Naive thymus-derived CD4-positive, alpha-beta T cell (primary cell): ENCODE data around the gene CXorf38. TPM values are rescaled to one million over a fixed set of nuclear protein-coding genes. Genes with fewer than 3 reads are reported as not detected.
A peak's percentile ranks its signal among the peaks of the same experiment; 100 is the strongest.

ENCODE experiments used
- ATAC-seq: fragments of 150-1000 bp; cut with Tn5 transposase; 2 replicates; pipeline ENCODE4 v1.10.0; 2021; ENCODE audit warnings: mild to moderate bottlenecking, moderate library complexity
- CTCF ChIA-PET: fragments of 350-600 bp; sonication (Branson Sonifier 250); formaldehyde crosslinking; loops from one replicate; lab custom pipeline; 2021; ENCODE audit warnings: antibody characterized with exemption; lab: Charles Lee
- POLR2A ChIA-PET: fragments of 350-600 bp; sonication (Branson Sonifier 250); formaldehyde crosslinking; loops from one replicate; lab custom pipeline; 2021; ENCODE audit warnings: antibody characterized with exemption, inconsistent platforms; lab: Charles Lee
- DNase-seq, 9 donors: peaks; one replicate each; pipeline versions ENCODE4 v3.0.0 to v3.0.0-alpha.2; 2020 to 2022; ENCODE audit warnings: mixed read lengths in 1 of 9
- H3K27ac ChIP-seq: one replicate; pipeline ENCODE4 v1.7.0; 2013; ENCODE audit warnings: mild to moderate bottlenecking, low read depth, low read length, moderate library complexity
- H3K27me3 ChIP-seq, 2 donors: one replicate each; pipeline ENCODE4 v1.7.0; 2013; ENCODE audit warnings: low read length in 2 of 2, mild to moderate bottlenecking in 2 of 2, moderate library complexity in 2 of 2; ENCODE audit not compliant: control insufficient read depth in 2 of 2, insufficient read depth in 2 of 2
- H3K36me3 ChIP-seq, 3 experiments: 1 replicate in 2 of 3; 2 replicates in 1 of 3; pipeline ENCODE4 v1.7.0; 2013; ENCODE audit warnings: low read length in 3 of 3, mild to moderate bottlenecking in 3 of 3, moderate library complexity in 1 of 3; ENCODE audit not compliant: insufficient read depth in 3 of 3, control insufficient read depth in 2 of 3
- H3K4me1 ChIP-seq, 2 donors: one replicate each; pipeline ENCODE4 v1.7.0; 2013; ENCODE audit warnings: low read length in 2 of 2, mild to moderate bottlenecking in 2 of 2, moderate library complexity in 1 of 2; ENCODE audit not compliant: control insufficient read depth in 2 of 2, insufficient read depth in 2 of 2
- H3K4me3 ChIP-seq: 2 replicates; pipeline ENCODE4 v1.7.0; 2013; ENCODE audit warnings: mild to moderate bottlenecking, low read length
- H3K9me3 ChIP-seq, 3 experiments: 1 replicate in 2 of 3; 2 replicates in 1 of 3; pipeline ENCODE4 v1.7.0; 2013; ENCODE audit warnings: low read length in 3 of 3; ENCODE audit not compliant: control insufficient read depth in 2 of 3
- H3K27ac Mint-ChIP-seq, 9 donors: one replicate each; pipeline ENCODE4 v1.8.0; 2020 to 2022; ENCODE audit warnings: mixed read lengths in 9 of 9, mild to moderate bottlenecking in 8 of 9, moderate library complexity in 5 of 9, inconsistent platforms in 2 of 9
- H3K27me3 Mint-ChIP-seq, 5 donors: one replicate each; pipeline ENCODE4 v1.8.0; 2021 to 2022; ENCODE audit warnings: mixed read lengths in 5 of 5, mild to moderate bottlenecking in 1 of 5
- H3K36me3 Mint-ChIP-seq, 5 donors: one replicate each; pipeline ENCODE4 v1.8.0; 2020 to 2022; ENCODE audit warnings: mixed read lengths in 5 of 5, mild to moderate bottlenecking in 3 of 5, inconsistent platforms in 1 of 5
- H3K4me1 Mint-ChIP-seq, 7 donors: one replicate each; pipeline ENCODE4 v1.8.0; 2020 to 2022; ENCODE audit warnings: mixed read lengths in 7 of 7, mild to moderate bottlenecking in 3 of 7, inconsistent platforms in 1 of 7
- H3K4me3 Mint-ChIP-seq, 10 donors: one replicate each; pipeline ENCODE4 v1.8.0; 2020 to 2022; ENCODE audit warnings: mild to moderate bottlenecking in 10 of 10, mixed read lengths in 10 of 10, moderate library complexity in 6 of 10, inconsistent platforms in 2 of 10
- H3K9me3 Mint-ChIP-seq, 11 donors: one replicate each; pipeline ENCODE4 v1.8.0; 2020 to 2022; ENCODE audit warnings: mixed read lengths in 11 of 11, mild to moderate bottlenecking in 4 of 11, inconsistent platforms in 1 of 11, moderate library complexity in 1 of 11
- intact Hi-C, 2 donors: fragments of 100-400 bp; cut with micrococcal nuclease; formaldehyde crosslinking; loops; one replicate each; pipeline ENCODE4 v1.15.1; 2023
- polyA plus RNA-seq, 2 donors: library from polyadenylated mRNA; unstranded; fragments of 300-500 nt; fragmentation: Illumina TruSeq; gene quantifications; one replicate each; pipeline ENCODE4 v1.2.3, GENCODE V29; 2021
- total RNA-seq, 6 experiments: library from RNA in 5 of 6; stranded (reverse) in 5 of 6; gene quantifications; 1 replicate in 5 of 6; 2 replicates in 1 of 6; pipeline ENCODE4 v1.2.3 and lab custom pipeline; 2021 to 2026

Gene CXorf38
- total and polyA plus RNA-seq, 7 experiments from 2014 or later: 15.0 to 34.8 (median 23.8) TPM

GRCh38 chrX:40653535-40653934 is 6.2 kb upstream of the CXorf38 start:
- Histone ChIP-seq H3K27ac (no peak overlapping the region), H3K4me3 (no peak overlapping the region), H3K27me3 (no peaks in the 10 kb centered on the region), H3K9me3 (no peaks in the 10 kb centered on the region), H3K36me3 (peaks cover 0 to 25% (median 0%) of the 10 kb centered on the region in 3 experiments), H3K4me1 (no peaks in the 10 kb centered on the region)
- Mint-ChIP-seq H3K4me3 (no peak overlapping the region), H3K36me3 (peaks cover 0 to 20% (median 0%) of the 10 kb centered on the region in 5 donors), H3K9me3 (no peaks in the 10 kb centered on the region), H3K27ac (no peak overlapping the region), H3K4me1 (peaks cover 0 to 6% (median 4%) of the 10 kb centered on the region in 7 donors), H3K27me3 (no peaks in the 10 kb centered on the region)
- DNase-seq (no peak), ATAC-seq (no peak)
- POLR2A ChIA-PET: interaction anchor here (0.6 kb wide), 2 partner anchors 279 to 444 kb away, joined by 3 read pairs; no protein-coding TSS in a partner anchor
- intact Hi-C loops: no loop called here
- CTCF ChIA-PET: interaction anchor here (0.8 to 5.1 kb wide), 4 partner anchors 11 to 528 kb away, joined by 3 to 37 read pairs (median 3); no protein-coding TSS in a partner anchor

GRCh38 chrX:40652664-40653063 is 5.3 kb upstream of the CXorf38 start:
- Histone ChIP-seq H3K27me3 (no peaks in the 10 kb centered on the region), H3K4me1 (peaks cover 3 to 5% of the 10 kb centered on the region in 2 donors), H3K9me3 (no peaks in the 10 kb centered on the region), H3K27ac (no peak overlapping the region), H3K36me3 (peaks cover 0 to 24% (median 0%) of the 10 kb centered on the region in 3 experiments), H3K4me3 (no peak overlapping the region)
- Mint-ChIP-seq H3K4me1 (peaks cover 0 to 12% (median 5%) of the 10 kb centered on the region in 7 donors), H3K27me3 (no peaks in the 10 kb centered on the region), H3K9me3 (no peaks in the 10 kb centered on the region), H3K36me3 (peaks cover 0 to 20% (median 0%) of the 10 kb centered on the region in 5 donors), H3K27ac (peak overlapping the region in 2 of 9 donors; percentile 59 to 69), H3K4me3 (no peak overlapping the region)
- no peak for DNase-seq
- ChIA-PET POLR2A (interaction anchor here (0.6 kb wide), 1 partner anchor 444 kb away, joined by 3 read pairs; no protein-coding TSS in a partner anchor), CTCF (interaction anchor here (1.1 to 5.1 kb wide), 5 partner anchors 65 to 528 kb away, joined by 3 to 37 read pairs (median 3); no protein-coding TSS in a partner anchor)
- no peak for ATAC-seq
- intact Hi-C loops: no loop called here

- Histone ChIP-seq H3K27me3 (no peaks in the 10 kb centered on the region), H3K36me3 (peaks cover 0 to 15% (median 0%) of the 10 kb centered on the region in 3 experiments), H3K9me3 (no peaks in the 10 kb centered on the region), H3K4me3 (no peak overlapping the region), H3K27ac (no peak overlapping the region), H3K4me1 (peaks cover 3 to 6% of the 10 kb centered on the region in 2 donors)
- peaks cover 0 to 16% (median 0%) of the 10 kb centered on the region in 5 donors for H3K36me3 Mint-ChIP-seq
- POLR2A ChIA-PET: interaction anchor here (0.6 to 1.3 kb wide), 4 partner anchors 35 to 475 kb away, joined by 3 to 4 read pairs (median 4); no protein-coding TSS in a partner anchor
- CTCF ChIA-PET: interaction anchor here (0.6 to 5.1 kb wide), 16 partner anchors 12 to 487 kb away, joined by 3 to 37 read pairs (median 3); partner anchors contain the start of gene ATP6AP2
- H3K27me3 Mint-ChIP-seq: no peaks in the 10 kb centered on the region
- H3K4me1 Mint-ChIP-seq: peaks cover 0 to 17% (median 5%) of the 10 kb centered on the region in 7 donors
- peak; percentile 35 for ATAC-seq
- H3K4me3 Mint-ChIP-seq: no peak overlapping the region
- intact Hi-C loops: loop anchor here (1.0 to 2.0 kb wide), 6 partner anchors 107 to 602 kb away; no protein-coding TSS in a partner anchor
- H3K27ac Mint-ChIP-seq: peak overlapping the region in 8 of 9 donors; percentile 3 to 68 (median 21)
- peak; percentile 27 to 83 (median 66) for DNase-seq
- H3K9me3 Mint-ChIP-seq: no peaks in the 10 kb centered on the region
These were observed 4.4 kb upstream of the CXorf38 start for GRCh38 chrX:40651620-40652223.

GRCh38 chrX:40646489-40647306 is 663 bp downstream of the CXorf38 start:
- peaks cover 3 to 19% of the 10 kb centered on the region in 2 donors for H3K4me1 ChIP-seq
- peak in 3 of 9 donors; percentile 5 to 47 (median 34) for DNase-seq
- Mint-ChIP-seq H3K27me3 (no peaks in the 10 kb centered on the region), H3K4me3 (peak overlapping the region; percentile 89 to 96 (median 94)), H3K36me3 (peaks cover 3 to 23% (median 16%) of the 10 kb centered on the region in 5 donors), H3K4me1 (peaks cover 25 to 57% (median 37%) of the 10 kb centered on the region in 7 donors), H3K27ac (peak overlapping the region; percentile 84 to 98 (median 91)), H3K9me3 (no peaks in the 10 kb centered on the region)
- peak overlapping the region; percentile 89 for H3K27ac ChIP-seq
- intact Hi-C loops: loop anchor here (1.0 to 10.0 kb wide), 12 partner anchors 66 to 1842 kb away; partner anchors contain the start of genes ATP6AP2 (in 2 of the 2), BCOR (in 1 of the 2), DDX3X (in 1 of the 2) and MED14 (in 1 of the 2)
- peak overlapping the region; percentile 73 for H3K4me3 ChIP-seq
- no peaks in the 10 kb centered on the region for H3K9me3 ChIP-seq
- peaks cover 0 to 9% (median 0%) of the 10 kb centered on the region in 3 experiments for H3K36me3 ChIP-seq
- ChIA-PET CTCF (interaction anchor here (0.8 kb wide), 1 partner anchor 469 kb away, joined by 3 read pairs; no protein-coding TSS in a partner anchor), POLR2A (interaction anchor here (1.1 to 2.3 kb wide), 2 partner anchors 64 to 88 kb away, joined by 3 to 9 read pairs; partner anchors contain the start of gene MED14)
- H3K27me3 ChIP-seq: no peaks in the 10 kb centered on the region
- ATAC-seq: peak; percentile 25

- no peaks in the 10 kb centered on the region for H3K27me3 Mint-ChIP-seq
- peaks cover 3 to 19% of the 10 kb centered on the region in 2 donors for H3K4me1 ChIP-seq
- CTCF ChIA-PET: no interaction called here
These were observed 2.5 kb downstream of the CXorf38 start for GRCh38 chrX:40644821-40645358.

More at GRCh38 chrX:40644821-40645358, 2.5 kb downstream of the CXorf38 start:
- Histone ChIP-seq H3K27me3 (no peaks in the 10 kb centered on the region), H3K9me3 (no peaks in the 10 kb centered on the region), H3K4me3 (peak overlapping the region; percentile 85), H3K27ac (peak overlapping the region; percentile 63), H3K36me3 (peaks cover 0 to 20% (median 0%) of the 10 kb centered on the region in 3 experiments)
- POLR2A ChIA-PET: interaction anchor here (1.6 kb wide), 1 partner anchor 64 kb away, joined by 3 read pairs; the partner anchor contains the start of gene ATP6AP2
- peaks cover 3 to 22% (median 16%) of the 10 kb centered on the region in 5 donors for H3K36me3 Mint-ChIP-seq
- H3K4me3 Mint-ChIP-seq: peak overlapping the region; percentile 89 to 100 (median 96)
- ATAC-seq (peak; percentile 61), DNase-seq (peak; percentile 13 to 68 (median 56))
- H3K27ac Mint-ChIP-seq: peak overlapping the region; percentile 89 to 99 (median 96)
- intact Hi-C loops: loop anchor here (1.0 to 10.0 kb wide), 6 partner anchors 101 to 1840 kb away; partner anchors contain the start of genes BCOR (in 1 of the 2), DDX3X (in 1 of the 2) and MID1IP1 (in 1 of the 2)
- no peaks in the 10 kb centered on the region for H3K9me3 Mint-ChIP-seq
- peaks cover 26 to 59% (median 36%) of the 10 kb centered on the region in 7 donors for H3K4me1 Mint-ChIP-seq
